HG03439 (cell line): ENCODE results near the gene SUSD6.

Experiments used
- ATAC-seq: cut with Tn5 transposase; IDR thresholded peaks from one replicate; pipeline ENCODE4 v1.9.1; 2021; ENCODE audit warnings: mild to moderate bottlenecking, moderate library complexity; ENCODE audit not compliant: unreplicated experiment

Gene SUSD6, protein sequence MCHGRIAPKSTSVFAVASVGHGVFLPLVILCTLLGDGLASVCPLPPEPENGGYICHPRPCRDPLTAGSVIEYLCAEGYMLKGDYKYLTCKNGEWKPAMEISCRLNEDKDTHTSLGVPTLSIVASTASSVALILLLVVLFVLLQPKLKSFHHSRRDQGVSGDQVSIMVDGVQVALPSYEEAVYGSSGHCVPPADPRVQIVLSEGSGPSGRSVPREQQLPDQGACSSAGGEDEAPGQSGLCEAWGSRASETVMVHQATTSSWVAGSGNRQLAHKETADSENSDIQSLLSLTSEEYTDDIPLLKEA

DNA sequence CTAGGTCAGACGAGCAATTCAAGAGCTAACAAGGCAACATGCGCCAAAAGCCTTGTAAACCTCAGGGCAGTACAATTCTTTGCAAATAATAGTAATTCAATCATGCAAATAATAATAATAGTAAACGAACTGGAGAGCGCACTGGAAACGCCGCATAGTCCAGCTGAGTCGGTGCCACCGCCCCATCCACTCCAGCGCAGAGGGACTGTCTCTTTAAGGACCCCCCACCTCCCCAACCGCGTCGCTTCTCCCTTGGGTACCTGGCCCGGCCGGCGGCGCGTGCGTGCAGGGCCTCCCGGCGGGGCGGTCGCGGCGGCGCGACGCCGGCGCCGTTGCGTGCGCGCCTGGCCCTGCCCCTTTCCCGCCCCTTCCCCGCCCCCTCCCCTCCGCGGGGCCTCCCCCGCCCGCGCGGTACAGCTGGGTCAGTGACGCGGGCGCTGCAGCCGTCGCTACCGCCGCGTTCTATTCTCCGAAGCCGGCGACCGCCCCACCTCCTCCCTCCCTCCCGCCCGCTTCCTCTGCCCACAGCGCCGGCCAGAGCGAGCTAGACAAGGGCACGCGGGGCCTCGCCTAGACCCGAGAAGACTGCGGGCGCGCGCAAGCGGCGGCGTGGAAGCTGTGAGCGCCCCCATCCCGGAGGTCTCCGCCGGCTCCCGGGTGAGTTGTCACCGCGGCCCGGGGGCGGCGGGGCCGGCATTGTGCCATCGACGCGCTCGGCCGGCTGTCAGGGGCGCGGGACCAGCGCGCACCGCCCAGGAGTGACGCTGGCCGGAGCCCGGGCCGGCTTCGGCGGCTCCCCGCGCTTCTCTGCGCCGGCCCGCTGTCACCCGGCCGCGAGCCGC, at the start of gene SUSD6:
TSS of gene SUSD6 (plus strand) at position 425 of the 842 bp plus-strand sequence. CDS start 46,997 bp downstream, outside the sequence.
- peak; percentile 57 for ATAC-seq

DNA sequence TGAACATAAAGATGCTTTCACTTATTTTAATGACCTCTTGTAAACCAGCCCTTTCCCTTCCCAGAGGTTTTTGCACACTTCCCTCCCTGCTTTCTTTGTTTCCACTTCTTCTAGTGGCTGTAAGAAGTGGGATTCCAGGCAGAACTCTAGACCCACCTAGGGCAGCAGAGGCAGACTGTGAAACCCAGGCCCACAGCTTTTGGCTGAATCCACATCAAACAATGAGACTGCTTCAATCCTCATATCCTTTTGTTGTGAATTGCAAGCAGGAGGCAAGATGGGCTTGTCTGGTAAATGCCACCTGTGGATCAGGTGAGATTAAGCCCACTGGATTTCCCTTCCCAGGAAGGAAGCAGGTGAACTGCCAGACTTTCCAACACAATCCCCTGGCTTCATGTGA, 49.5 kb upstream of the SUSD6 start:
- ATAC-seq: no peak

DNA sequence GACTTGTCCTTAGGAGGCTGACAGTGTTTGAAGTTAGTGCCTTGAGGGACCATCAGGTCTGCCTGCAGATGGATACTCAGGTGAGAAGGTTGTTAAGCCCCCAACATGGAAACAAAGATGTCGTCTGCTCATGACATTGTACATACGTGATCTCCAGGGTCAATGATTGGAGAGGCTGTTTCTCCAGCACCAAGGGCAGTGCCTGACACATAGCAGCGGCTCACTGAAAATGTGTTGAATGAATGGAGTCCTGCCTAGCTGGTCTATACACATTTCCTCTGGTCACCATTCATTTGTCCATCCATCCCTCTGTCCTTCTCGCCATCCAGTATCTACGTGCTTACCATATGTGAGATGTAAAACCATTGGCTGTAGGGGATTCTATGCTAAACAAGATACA, 43.8 kb upstream of the SUSD6 start:
- ATAC-seq: no peak

DNA sequence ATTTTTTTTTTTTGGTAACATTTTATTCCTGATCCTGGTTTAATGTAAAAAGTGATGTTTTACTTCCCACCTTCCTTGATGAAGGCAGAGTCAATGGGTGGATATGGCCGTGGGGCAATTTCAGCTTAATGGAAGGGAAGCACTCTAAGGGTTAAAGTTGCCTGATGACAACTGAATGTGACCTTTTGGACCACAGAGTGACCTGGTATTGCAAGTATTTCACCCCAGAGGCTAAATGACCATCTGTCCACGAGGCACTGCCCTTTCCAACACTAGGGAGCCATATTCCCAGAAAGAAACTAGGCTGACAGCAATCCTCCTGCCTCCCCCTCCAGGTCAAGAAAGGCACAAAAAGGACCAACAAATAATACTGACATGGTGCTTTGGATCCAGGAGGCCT, 41.5 kb upstream of the SUSD6 start:
- ATAC-seq: no peak

DNA sequence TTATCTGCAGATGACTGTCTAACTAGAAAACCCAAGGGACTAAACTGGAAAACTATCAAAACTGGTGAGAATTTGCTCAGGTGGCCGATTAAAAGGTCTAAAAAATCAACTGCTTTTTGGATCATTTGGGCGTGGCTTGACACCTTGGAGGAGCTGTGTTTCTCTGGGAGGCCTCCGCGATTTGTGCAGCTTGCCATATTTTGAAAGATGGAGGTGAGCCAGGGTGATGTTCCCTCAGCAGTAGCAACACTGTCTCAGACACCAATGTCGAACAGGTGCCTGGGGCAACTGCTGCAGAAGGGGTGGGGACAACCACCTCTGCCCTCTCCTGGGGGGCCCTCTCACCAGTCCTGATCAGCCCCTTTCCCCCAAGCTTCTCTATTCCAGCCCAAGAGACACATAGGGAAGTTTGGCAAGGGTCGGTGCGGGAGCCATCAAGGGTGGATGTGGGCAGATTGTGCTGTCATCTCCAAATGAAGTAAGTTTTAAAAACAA, 40.5 kb upstream of the SUSD6 start:
- no peak for ATAC-seq

DNA sequence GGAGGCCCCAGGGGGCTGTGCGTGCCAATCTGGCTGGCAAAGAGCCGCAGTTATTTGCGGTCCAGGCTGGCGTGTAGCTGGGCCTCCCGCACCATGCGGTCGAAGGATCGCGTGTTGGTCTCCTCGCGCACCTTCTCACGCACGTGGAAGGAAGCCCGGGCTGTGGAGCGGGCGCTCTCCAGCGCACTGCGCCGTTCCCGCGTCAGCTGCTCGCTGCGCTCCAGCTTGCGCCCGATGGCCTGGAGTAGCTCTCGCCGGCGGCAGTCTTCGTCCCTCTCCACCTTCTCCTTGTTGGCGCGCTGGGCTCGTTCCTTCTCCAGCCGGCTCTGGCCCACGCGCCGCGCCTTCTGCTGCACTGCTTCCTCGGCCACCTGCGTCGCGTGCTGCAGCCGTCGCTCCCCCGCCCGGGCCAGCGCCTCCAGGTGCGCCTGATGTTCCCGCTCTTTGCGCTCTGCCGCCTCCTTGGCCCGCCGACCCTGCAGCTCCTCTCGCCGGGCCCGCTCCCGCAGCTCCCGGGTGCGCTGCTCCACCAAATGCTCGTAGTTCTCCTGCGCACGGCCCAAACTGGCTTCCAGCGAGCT, 39.9 kb upstream of the SUSD6 start:
- ATAC-seq: no peak

DNA sequence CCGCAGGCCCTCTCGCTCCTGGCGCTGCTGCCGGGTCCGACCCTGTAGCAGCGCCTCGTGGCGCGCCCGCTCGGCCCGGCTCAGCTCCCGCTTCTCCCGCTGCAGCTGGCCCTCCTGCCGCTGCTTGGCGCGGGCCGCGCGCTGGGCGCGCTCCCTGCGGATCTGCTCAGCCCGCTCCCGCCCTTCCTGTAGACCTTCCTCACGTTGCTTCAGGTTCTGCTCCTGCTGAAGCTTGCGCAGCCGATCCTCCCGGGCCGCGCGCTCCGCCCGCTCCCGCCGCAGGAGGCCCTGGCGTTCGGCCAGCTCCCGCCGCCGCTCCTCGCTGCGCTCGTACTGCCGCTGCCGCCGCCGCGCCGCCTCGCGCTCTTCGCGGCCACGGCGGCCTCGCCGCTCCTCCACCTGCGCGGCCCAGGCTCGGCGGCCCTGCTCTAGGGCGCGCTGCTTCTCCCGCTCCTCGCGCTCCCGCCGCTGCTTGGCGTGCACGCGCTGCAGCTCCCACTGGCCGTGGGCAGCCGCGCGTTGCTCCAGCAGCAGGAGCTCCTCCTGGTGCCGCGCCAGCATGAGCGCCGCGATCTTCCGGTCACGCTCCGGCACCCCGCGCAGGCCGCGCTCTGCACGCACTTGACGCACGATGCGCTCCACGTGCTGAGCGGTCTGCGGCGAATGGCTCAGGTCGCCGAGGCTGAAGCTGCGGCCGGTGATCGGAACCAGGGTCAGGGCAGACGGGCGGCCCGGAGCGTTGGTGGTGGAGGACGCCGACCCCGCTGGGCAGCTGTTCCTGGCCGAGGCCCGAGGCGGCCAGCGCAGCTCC, 39.2 kb upstream of the SUSD6 start:
- no peak for ATAC-seq

DNA sequence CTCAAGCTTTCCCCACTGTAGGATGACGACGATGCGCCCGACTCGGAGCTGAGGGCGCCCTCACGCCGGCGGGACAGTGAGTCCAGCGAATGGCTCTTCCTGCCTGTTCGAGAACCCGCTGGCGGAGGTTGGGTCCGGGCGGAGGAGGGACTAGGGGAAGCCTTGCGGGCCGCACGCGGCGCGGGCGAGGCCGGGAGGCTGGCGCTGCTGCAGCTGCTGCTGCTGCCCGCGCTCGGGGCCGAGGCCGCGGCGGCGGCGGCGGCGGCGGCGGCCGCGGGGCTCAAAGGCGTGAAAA, 38.6 kb upstream of the SUSD6 start:
- no peak for ATAC-seq

DNA sequence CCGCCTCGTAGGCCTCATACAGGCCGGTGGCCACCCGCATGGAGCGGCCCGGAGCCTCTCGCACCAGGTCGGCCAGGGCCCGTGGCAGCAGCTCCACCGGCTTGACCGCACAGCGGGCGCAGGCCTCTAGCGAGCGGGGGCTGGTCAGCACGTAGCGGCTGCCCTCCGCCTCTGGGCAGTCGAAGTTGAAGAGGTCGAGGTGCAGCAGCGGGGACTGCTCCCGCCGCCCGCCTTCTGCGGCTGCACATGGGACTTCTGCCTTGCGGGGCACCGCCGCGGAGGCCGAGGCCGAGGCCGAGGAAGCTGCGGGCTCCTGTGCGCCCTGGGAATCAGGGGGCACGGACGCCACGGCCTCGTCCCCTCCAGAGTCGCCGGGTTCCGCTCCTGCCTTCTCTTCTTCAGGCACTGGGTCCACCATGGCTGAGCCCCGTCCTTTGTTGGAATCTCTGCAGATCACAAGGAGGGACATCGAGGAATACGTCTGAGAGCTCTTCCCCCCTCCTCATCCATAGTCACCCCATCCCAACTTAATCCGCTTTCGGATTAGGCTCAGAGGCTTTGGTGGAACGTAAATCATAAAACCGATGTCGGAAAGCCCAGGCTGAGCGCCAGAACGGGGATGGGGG, 38.1 kb upstream of the SUSD6 start:
- ATAC-seq: no peak

DNA sequence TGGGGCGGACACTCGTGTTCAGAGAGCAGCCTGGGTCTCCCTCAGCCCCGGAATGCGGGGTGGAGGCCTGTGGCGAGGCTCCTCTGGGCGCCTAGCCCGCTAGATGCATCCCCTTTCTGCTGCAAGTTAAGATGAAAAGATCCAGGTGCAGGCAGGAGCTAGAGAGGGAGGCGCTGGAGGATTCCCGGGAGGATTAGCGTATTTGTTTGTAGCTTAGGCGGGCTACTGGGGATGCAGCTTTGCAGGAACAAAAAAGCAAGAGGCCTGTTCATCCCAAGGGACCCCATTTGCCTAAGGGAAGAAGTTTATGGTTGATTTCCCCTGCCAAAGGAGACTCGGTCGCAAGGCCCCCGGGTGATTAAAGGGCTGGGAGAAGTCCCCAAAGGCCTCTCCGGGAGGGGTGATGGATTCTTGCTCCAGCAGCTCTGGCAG, 37.5 kb upstream of the SUSD6 start:
- no peak for ATAC-seq

DNA sequence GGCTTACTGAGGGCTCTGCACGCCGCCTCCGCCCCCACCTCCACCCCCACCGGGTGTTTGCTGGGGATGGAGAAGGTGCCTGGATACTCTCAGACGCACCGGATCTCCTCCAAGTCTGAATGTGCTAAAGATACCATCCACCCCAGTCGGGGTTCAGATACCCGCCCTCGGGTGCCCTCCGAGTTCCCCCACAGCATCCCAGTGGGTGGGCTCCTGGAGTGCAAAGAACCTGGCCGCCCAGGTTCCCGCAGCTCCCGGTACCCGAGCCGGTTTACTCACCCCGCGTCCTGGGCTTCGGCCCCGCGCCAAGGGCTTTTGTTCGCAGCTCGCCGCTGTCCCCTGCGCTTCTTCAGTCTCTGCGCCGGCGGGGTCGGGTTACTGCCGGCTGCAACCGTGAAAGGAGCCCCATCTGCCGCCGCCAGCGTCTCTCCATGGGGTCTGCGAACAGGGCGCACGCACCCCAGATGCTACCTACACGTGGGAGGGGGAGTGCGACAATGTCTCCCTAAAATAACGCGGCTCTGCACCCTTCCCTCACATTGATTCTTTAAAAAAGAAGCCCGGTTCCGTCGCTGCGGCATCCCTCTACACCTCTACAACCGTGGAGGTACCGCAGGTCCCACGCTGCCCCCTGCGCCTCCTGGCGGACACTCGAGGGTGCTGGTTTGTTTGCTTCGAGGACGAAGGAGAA, 37.0 kb upstream of the SUSD6 start, which contains the start of gene CCDC177:
TSS of gene CCDC177 (minus strand) at position 609 of the 691 bp plus-strand sequence. CDS start 1,249 bp downstream, outside the sequence.
- ATAC-seq: no peak

DNA sequence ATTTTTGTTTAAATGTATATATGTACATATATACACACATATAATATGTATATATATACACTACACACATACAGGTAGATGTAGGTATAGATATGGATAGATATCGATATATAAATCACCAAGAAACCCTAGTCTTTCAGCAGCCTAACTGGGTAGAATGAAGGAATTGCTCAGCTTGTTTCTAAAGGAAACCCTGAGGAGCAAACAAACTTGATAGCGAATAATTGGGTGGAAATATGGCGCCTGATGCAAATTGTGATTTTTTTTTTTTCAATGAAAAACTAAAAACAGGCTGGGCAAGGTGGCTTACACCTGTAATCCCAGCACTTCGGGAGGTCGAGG, 36.5 kb upstream of the SUSD6 start:
- ATAC-seq: no peak

DNA sequence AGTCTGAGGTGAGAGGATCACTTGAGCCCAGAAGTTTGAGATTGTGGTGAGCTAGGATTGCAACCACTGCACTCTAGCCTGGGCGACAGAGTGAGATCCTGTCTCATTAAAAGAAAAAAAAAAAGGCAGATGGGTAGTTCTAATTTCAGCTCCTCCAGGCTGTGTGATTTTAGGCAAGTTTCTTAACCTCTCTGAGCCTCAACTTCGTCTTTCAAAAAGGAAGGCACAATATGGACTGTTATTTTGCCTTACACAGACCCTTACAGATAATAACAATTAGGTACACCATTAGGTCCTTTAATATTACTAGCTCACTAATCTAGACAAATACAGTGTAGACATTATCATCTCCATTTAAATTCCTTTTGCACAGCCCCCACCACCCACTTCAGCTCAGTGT, 31.9 kb upstream of the SUSD6 start:
- no peak for ATAC-seq

DNA sequence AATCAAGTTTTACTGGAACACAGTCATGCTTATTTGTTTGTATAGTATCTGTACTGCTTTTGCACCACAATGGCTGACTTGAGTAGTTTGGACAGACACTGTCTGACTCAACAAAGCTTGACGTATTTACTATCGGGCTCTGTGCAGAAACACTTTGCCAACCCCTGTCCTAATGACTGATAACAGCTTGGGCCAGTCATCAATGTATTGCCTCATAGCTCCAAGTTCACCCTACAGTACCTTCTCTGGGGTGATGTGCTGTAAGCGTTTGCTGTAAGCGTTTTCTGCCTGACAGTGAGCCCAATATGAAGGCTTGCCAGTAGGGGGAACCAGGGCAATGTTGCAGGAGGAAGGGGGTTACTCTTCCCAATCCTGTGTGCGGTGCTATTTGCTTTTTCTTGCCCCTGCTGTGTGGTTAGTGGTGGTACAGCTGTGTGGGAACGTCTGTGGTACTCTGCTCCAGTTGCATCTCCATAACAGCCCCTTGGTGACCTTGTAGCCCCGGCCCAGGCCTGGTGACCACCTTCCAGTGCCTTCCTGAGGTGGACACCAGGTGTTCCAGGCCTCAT, 31.3 kb upstream of the SUSD6 start:
- ATAC-seq: no peak

DNA sequence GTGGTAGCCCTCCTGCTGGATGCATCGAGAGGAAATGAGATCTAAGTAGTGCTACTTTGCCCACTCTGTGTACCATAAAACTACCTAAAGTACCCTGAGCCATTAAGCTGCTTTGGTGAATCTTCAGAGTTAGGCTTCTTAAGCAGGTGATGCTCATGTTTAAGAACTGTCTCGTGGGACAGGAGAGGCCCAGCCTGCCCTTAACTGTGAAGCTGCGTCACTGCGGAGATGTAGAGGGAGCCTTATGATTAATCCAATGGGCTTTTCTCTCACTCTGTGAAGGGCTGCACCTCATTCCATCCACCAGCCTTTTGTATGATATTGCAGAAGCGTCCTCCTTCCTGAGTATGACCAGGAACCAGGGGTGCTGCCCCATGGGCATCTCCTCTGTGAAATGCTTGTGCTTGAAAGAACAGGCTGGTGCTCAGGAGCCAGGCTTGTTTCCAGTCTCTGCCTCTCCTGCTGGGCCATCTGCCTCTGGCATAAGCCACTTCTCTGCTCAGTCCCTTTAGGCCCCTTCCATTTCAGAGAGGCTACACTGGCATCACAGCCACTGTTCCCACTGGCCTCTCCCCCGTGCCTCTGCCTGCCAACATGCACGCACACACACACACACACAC, 30.0 kb upstream of the SUSD6 start:
- ATAC-seq: no peak

DNA sequence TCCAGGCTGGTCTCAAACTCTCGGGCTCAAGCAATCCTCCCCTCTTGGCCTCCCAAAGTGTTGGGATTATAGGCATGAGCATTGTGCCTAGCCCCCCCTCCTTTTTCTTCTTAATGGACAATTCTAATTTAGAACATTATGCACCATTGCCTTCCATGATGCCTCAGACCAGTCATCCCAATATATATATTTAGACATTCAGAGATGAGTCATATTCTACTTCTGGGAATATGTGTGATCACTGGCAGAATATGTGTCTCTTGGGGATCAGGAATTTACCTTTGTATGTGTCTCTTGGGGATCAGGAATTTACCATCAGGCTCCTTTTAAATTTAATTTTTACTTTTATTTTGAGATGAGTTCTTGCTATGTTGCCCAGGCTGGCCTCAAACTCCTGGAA, 29.2 kb upstream of the SUSD6 start:
- ATAC-seq: no peak

DNA sequence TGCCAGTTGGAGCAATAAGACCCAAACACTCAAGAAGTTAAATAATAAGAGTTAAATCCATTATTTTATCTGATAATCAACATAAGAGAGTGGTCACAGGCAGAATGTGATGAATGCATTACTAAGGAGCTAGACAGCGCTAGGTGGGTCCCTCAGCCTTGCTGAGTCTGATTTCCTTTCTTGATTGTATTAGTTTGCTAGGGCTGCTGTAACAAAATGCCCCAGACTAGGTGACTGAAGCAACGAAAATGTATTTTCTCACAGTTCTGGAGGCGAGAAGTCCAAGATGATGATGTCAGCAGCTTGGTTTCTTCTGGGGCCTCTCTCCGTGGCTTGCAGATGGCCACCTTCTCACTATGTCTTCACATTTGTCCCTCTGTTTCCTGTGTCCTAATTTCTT, 28.6 kb upstream of the SUSD6 start:
- ATAC-seq: no peak

DNA sequence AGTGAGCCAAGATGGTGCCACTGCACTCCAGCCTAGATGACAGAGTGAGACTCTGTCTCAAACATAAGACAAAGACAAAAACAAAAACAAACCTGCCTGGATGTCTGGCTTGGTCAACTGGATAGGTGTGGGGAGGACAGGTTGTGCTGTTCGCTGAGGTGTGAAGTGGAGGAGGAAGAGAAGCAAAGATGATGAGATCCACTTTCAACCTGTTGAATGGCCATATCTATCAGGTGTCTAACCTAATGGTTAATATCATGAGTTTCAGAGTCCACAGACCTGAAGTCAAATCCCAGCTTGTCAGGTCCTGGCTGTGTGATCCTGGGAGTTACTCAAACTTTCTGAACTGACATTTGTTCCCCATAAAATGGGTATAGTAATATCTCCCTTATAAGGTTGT, 27.0 kb upstream of the SUSD6 start:
- no peak for ATAC-seq

DNA sequence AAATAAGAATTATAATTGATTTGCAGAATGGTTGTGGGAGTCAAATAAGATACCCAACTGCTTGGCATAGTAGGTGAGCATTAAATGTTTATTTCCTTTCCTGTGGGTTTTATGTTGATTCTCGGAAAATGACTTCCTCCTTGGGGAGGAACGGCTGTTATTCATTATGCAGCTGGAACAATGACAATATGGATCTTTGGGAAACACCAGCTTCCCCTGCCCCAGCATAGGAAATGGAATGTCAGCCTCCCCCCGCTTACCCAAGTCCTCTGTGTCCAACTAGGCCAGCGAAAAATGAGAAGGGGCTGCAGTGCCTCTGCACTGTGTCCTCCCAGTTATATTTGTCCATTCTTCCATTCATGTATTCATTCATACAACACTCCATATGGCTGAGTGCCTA, 25.0 kb upstream of the SUSD6 start:
- no peak for ATAC-seq
